OCI-LY7 (cell line): Measurements from ENCODE around the gene C6orf136.

Experiments
- CTCF ChIP-seq: fragments of 200-600 bp; sonication (generic); conservative IDR thresholded peaks from 2 replicates; pipeline ENCODE4 v1.5.1; 2014; ENCODE audit warnings: mild to moderate bottlenecking, antibody characterized with exemption, low read length, moderate library complexity, mixed read lengths
- EZH2phosphoT487 ChIP-seq: fragments of 200-600 bp; sonication (generic); IDR thresholded peaks from 2 replicates; pipeline ENCODE4 v1.6.1; 2018; ENCODE audit warnings: low read depth, borderline replicate concordance, mild to moderate bottlenecking, mixed run types, antibody characterized with exemption, low read length, moderate library complexity, mixed read lengths

- no peak for TF ChIP-seq CTCF
- no peak for TF ChIP-seq EZH2phosphoT487
Observed at GRCh38 chr6:30689985-30690384, 43.1 kb downstream of the C6orf136 start.
